GM12878 (cell line): ENCODE data around the gene PLS3. TPM values are rescaled to one million over a fixed set of nuclear protein-coding genes. Genes with fewer than 3 reads are reported as not detected.

Source experiments
- ATAC-seq: fragments of 200-7000 bp; cut with Tn5 transposase; 3 replicates; pipeline ENCODE4 v1.9.1; 2020; ENCODE audit warnings: mild to moderate bottlenecking, moderate library complexity
- BruUV-seq: library from RNA; stranded (reverse); fragments of 400-500 nt; replicated peaks from 2 replicates; lab custom pipeline; 2021; lab: Mats Ljungman, UMichigan
- CTCF ChIA-PET: fragments of 300-600 bp; sonication (Branson Sonifier 250); formaldehyde crosslinking; extraction: SDS; loops from one replicate; lab custom pipeline; 2021; ENCODE audit warnings: inconsistent platforms; lab: Yijun Ruan, JAX
- POLR2A ChIA-PET: fragments of 350-600 bp; formaldehyde crosslinking; extraction: SDS; loops from one replicate; lab custom pipeline; 2021; ENCODE audit warnings: inconsistent platforms; lab: Charles Lee
- RAD21 ChIA-PET: fragments of 300-600 bp; sonication (Branson Sonifier 250); formaldehyde crosslinking; loops from one replicate; lab custom pipeline; 2023; ENCODE audit warnings: antibody characterized with exemption; ENCODE audit not compliant: unreplicated experiment; lab: Charles Lee
- SMC1A ChIA-PET: fragments of 300-600 bp; sonication (Branson Sonifier 250); formaldehyde crosslinking; loops from one replicate; lab custom pipeline; 2023; ENCODE audit not compliant: unreplicated experiment, uncharacterized antibody; lab: Charles Lee
- DNase-seq: peaks from one replicate; pipeline ENCODE4 v3.0.0-alpha.2; 2011; ENCODE audit warnings: low read depth, low spot score
- FAIRE-seq: peaks from 3 replicates; lab custom pipeline; 2011; peaks lifted over from hg19 to GRCh38; lab: Jason Lieb, UNC
- H2AFZ ChIP-seq: 2 replicates; pipeline ENCODE4 v1.6.0; 2011; ENCODE audit warnings: low read depth, low read length, control low read depth; ENCODE audit not compliant: control insufficient read depth
- H3K27ac ChIP-seq: 2 replicates; pipeline ENCODE4 v1.5.1; 2011; ENCODE audit warnings: control low read depth; ENCODE audit not compliant: control insufficient read depth, insufficient read depth
- H3K27me3 ChIP-seq, 2 experiments: replicated peaks in 1 of 2; 2 replicates each; pipeline versions ENCODE4 v1.6.0 to v1.6.1; 2011; ENCODE audit warnings: low read length in 1 of 2; ENCODE audit not compliant: control insufficient read depth in 2 of 2, insufficient read depth in 2 of 2
- H3K36me3 ChIP-seq, 2 experiments: 2 replicates each; pipeline ENCODE4 v1.5.1; 2011; ENCODE audit warnings: low read length in 1 of 2; ENCODE audit not compliant: control insufficient read depth in 2 of 2, insufficient read depth in 2 of 2
- H3K4me1 ChIP-seq: 2 replicates; pipeline ENCODE4 v1.6.1; 2011; ENCODE audit warnings: mild to moderate bottlenecking, low read length, moderate library complexity, mixed read lengths; ENCODE audit not compliant: control insufficient read depth, insufficient read depth
- H3K4me2 ChIP-seq: 2 replicates; pipeline ENCODE4 v1.6.0; 2011; ENCODE audit warnings: control low read depth; ENCODE audit not compliant: control insufficient read depth, insufficient read depth
- H3K4me3 ChIP-seq: fragments of 200-600 bp; sonication (generic); 2 replicates; pipeline ENCODE4 v1.5.1; 2016
- H3K79me2 ChIP-seq: 2 replicates; pipeline ENCODE4 v1.6.0; 2011; ENCODE audit warnings: low read length; ENCODE audit not compliant: control insufficient read depth, insufficient read depth
- H3K9ac ChIP-seq: 2 replicates; pipeline ENCODE4 v1.8.0; 2011; ENCODE audit warnings: low read length, control low read depth, mixed read lengths; ENCODE audit not compliant: control insufficient read depth, insufficient read depth
- H3K9me3 ChIP-seq: replicated peaks from 3 replicates; pipeline ENCODE4 v1.5.1; 2011; ENCODE audit warnings: mild to moderate bottlenecking, low read length; ENCODE audit not compliant: control insufficient read depth, insufficient read depth
- H4K20me1 ChIP-seq: 2 replicates; pipeline ENCODE4 v1.6.0; 2011; ENCODE audit not compliant: control insufficient read depth, insufficient read depth
- BCL11A ChIP-seq: IDR thresholded peaks from 2 replicates; pipeline ENCODE4 v1.6.1; 2011; ENCODE audit warnings: low read depth, low read length
- CBFB ChIP-seq: IDR thresholded peaks from 2 replicates; pipeline ENCODE4 v1.6.1; 2016; ENCODE audit warnings: antibody characterized with exemption, low read depth
- CHD2 ChIP-seq: IDR thresholded peaks from 2 replicates; pipeline ENCODE4 v1.6.1; 2011; ENCODE audit warnings: low read depth, low read length, improper control_type of control experiment, borderline replicate concordance
- GABPA ChIP-seq: IDR thresholded peaks from 2 replicates; pipeline ENCODE4 v1.6.1; 2014; ENCODE audit warnings: antibody characterized with exemption, low read depth, mild to moderate bottlenecking, inconsistent platforms
- HSF1 ChIP-seq: fragments of 150-350 bp; IDR thresholded peaks from 2 replicates; pipeline ENCODE4 v1.6.1; 2014; ENCODE audit warnings: mild to moderate bottlenecking, low read depth, low read length
- IKZF2 ChIP-seq, 2 experiments: fragments of 450-650 bp; IDR thresholded peaks; 2 replicates each; pipeline ENCODE4 v1.6.1; 2017; ENCODE audit warnings: mild to moderate bottlenecking in 2 of 2, moderate library complexity in 2 of 2
- JUND ChIP-seq: IDR thresholded peaks from 2 replicates; pipeline ENCODE4 v1.6.1; 2012; ENCODE audit warnings: low read depth, mild to moderate bottlenecking, low read length, improper control_type of control experiment, moderate library complexity
- NBN ChIP-seq: fragments of 450-650 bp; IDR thresholded peaks from 2 replicates; pipeline ENCODE4 v1.6.1; 2016
- NFIC ChIP-seq: IDR thresholded peaks from 2 replicates; pipeline ENCODE4 v1.6.1; 2012; ENCODE audit warnings: low read depth, mild to moderate bottlenecking, inconsistent platforms, low read length, moderate library complexity
- NFYA ChIP-seq: IDR thresholded peaks from 2 replicates; pipeline ENCODE4 v1.6.1; 2011; ENCODE audit warnings: low read depth, mild to moderate bottlenecking, low read length, improper control_type of control experiment, borderline replicate concordance
- YBX1 ChIP-seq: fragments of 450-650 bp; IDR thresholded peaks from 2 replicates; pipeline ENCODE4 v1.6.1; 2016; ENCODE audit warnings: antibody characterized with exemption
- ZNF24 ChIP-seq: fragments of 450-650 bp; IDR thresholded peaks from 2 replicates; pipeline ENCODE4 v1.6.1; 2017; ENCODE audit warnings: antibody characterized with exemption, mild to moderate bottlenecking
- WGBS: methylation state at CpG from one replicate; pipeline ENCODE4 v1.1.6; 2016; ENCODE audit warnings: low lambda C conversion rate; ENCODE audit not compliant: insufficient replicate concordance, insufficient coverage; ENCODE audit errors: missing lambda C conversion rate; 5-methylcytosine and 5-hydroxymethylcytosine counted together
- in situ Hi-C: fragments of 300-500 bp; cut with MboI; formaldehyde crosslinking; loops from 9 replicates; pipeline ENCODE4 v1.14.3; 2018; ENCODE audit warnings: mixed read lengths
- intact Hi-C: fragments of 100-400 bp; cut with micrococcal nuclease; formaldehyde crosslinking; loops from one replicate; pipeline ENCODE4 v1.14.2; 2022; ENCODE audit not compliant: unreplicated experiment
- polyA plus RNA-seq, 11 experiments: library from polyadenylated mRNA; depleted of rRNA in 4 of 11; unstranded in 6 of 11; stranded (reverse) in 5 of 11; fragments of >200 nt; fragmentation: Nextera tagmentation in 4 of 11; fragmentation: Illumina TruSeq in 1 of 11; extraction: Ambion mirVana in 4 of 11; extraction: Trizol in 1 of 11; gene quantifications; 1 replicate in 1 of 11; 2 replicates in 10 of 11; pipeline versions ENCODE4 v1.2.1 to v1.2.3, GENCODE V29; 2011 to 2016; ENCODE audit warnings: inconsistent platforms in 2 of 11, missing spikeins in 2 of 11, low read depth in 1 of 11
- total RNA-seq, 4 experiments: library from RNA; depleted of rRNA in 3 of 4; stranded (reverse); fragments of >200 nt in 3 of 4; fragmentation: Illumina TruSeq in 1 of 4; extraction: Trizol in 1 of 4; gene quantifications; 2 replicates each; pipeline versions ENCODE4 v1.2.1 to v1.2.3, GENCODE V29; 2013 to 2021

PLS3 gene
- total and polyA plus RNA-seq, 10 of the 15 experiments (the other 5 are each of a cell fraction or from before 2014, with no cell fraction given) = 47.6 to 236 (median 174) TPM

DNA sequence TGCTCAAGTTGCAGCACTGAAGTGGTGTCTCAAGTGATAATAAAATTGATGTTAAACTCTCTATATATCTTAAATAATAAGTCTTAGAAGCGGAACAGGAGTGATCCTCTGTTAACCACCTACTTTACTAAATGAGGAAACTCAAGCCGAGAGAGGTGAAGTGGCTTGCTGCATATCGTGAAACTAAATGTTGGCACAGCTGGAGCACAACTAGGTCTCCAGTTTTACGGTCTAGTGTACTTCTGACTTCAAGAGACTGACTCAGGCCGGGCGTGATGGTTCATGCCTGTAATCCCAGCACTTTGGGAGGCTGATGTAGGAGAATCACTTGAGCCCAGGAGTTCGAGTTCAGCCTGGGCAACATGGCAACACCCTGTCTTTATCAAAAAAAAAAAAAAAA, 35.5 kb upstream of the PLS3 start:
- no peaks in the 10 kb centered on the region for H4K20me1 ChIP-seq
- DNase-seq = no peak
- ATAC-seq = no peak
- ChIA-PET CTCF (no interaction called here), SMC1A (no interaction called here), RAD21 (no interaction called here), POLR2A (no interaction called here)
- H3K79me2 ChIP-seq = no peaks in the 10 kb centered on the region
- no peak overlapping the region for H3K27ac ChIP-seq
- no peak for FAIRE-seq
- no peaks in the 10 kb centered on the region for H3K4me1 ChIP-seq
- H3K9me3 ChIP-seq = no peaks in the 10 kb centered on the region
- no peaks in the 10 kb centered on the region for H3K36me3 ChIP-seq
- no peak overlapping the region for H3K9ac ChIP-seq
- H3K4me3 ChIP-seq = no peak overlapping the region
- intact Hi-C loops = no loop called here
- WGBS = 49% methylated on average over 7 of the region's 7 CpGs
- no peaks in the 10 kb centered on the region for H3K27me3 ChIP-seq
- in situ Hi-C loops = no loop called here
- BruUV-seq = no TSS peak
- no peak overlapping the region for H2AFZ ChIP-seq
- H3K4me2 ChIP-seq = no peak overlapping the region
- TF ChIP-seq CHD2 (no peak), NFIC (no peak), BCL11A (no peak), NFYA (no peak), CBFB (no peak), NBN (no peak), JUND (no peak), YBX1 (no peak), HSF1 (no peak), GABPA (no peak), ZNF24 (no peak), IKZF2 (IDR thresholded peaks at IDR 0.05) (no peak)
